T-helper 2 cell treated with Interferon-gamma antibody and Interleukin-4, amounts not matched to agents 5 μg/mL and 100 μg/mL, for 36 hours (primary cell): ENCODE data around the gene MPPED2.

Source experiments
- DNase-seq: peaks from one replicate; pipeline ENCODE4 v3.0.0; 2021; ENCODE audit warnings: low spot score
- H3K27ac Mint-ChIP-seq: one replicate; pipeline ENCODE4 v1.8.0; 2021; ENCODE audit warnings: mild to moderate bottlenecking, mixed read lengths
- H3K27me3 Mint-ChIP-seq: one replicate; pipeline ENCODE4 v1.8.0; 2021; ENCODE audit warnings: low read depth, mixed read lengths
- H3K36me3 Mint-ChIP-seq: one replicate; pipeline ENCODE4 v1.8.0; 2021; ENCODE audit warnings: low read depth, mixed read lengths
- H3K4me1 Mint-ChIP-seq: one replicate; pipeline ENCODE4 v1.8.0; 2021; ENCODE audit warnings: low read depth, mixed read lengths
- H3K4me3 Mint-ChIP-seq: one replicate; pipeline ENCODE4 v1.8.0; 2022; ENCODE audit warnings: mild to moderate bottlenecking, moderate library complexity, mixed read lengths
- H3K9me3 Mint-ChIP-seq: one replicate; pipeline ENCODE4 v1.8.0; 2021; ENCODE audit warnings: mixed read lengths

MPPED2 gene

DNA sequence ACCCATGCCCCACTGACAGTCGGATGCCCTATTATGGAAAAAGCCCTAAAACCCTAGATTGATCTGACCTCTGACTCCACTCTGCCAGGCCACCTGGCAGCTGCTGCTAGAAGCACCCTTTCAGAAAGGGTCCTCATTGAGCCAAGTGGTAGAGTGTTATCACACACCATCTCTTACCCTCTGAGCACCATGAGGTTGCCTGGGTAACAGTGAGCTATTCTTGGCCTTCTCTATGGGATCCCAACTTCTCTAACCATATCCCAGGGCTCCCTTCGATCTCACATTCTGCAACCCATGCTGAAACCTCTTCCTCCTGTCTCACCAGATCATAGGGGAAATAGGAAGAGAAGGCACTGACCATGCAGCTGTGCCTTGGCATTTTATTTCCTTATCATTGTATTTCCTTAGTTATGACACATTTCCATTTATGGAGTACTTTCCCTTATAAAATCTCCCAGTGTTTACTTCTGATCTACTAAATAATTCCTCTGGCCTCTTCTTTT is 52.7 kb downstream of the MPPED2 start:
- no peak for DNase-seq
- no peaks in the 10 kb centered on the region for H3K27me3 Mint-ChIP-seq
- H3K36me3 Mint-ChIP-seq: no peaks in the 10 kb centered on the region
- no peak overlapping the region for H3K4me3 Mint-ChIP-seq
- H3K4me1 Mint-ChIP-seq: no peaks in the 10 kb centered on the region
- no peak overlapping the region for H3K27ac Mint-ChIP-seq
- no peaks in the 10 kb centered on the region for H3K9me3 Mint-ChIP-seq

DNA sequence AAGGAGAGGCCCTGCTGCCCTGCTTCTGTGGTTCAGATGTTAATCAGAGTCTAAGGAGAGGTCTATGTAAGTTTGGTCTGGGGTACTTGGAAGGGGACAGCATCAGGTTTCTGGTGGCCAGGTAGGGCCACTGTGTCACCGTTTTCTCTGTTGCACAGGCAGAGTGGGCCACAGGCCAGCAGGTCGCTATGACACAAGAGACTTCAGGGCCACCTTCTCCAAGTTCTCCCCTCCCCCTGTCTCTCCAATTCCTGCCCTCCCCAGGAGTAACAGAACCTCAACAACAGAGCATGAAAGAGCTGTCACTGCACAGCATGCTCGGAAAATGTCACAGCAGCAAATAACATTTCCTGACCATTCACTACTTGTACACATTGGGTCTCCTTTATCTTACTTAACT is 58.6 kb downstream of the MPPED2 start:
- H3K4me1 Mint-ChIP-seq: no peaks in the 10 kb centered on the region
- no peak overlapping the region for H3K27ac Mint-ChIP-seq
- H3K9me3 Mint-ChIP-seq: no peaks in the 10 kb centered on the region
- H3K36me3 Mint-ChIP-seq: no peaks in the 10 kb centered on the region
- DNase-seq: no peak
- no peak overlapping the region for H3K4me3 Mint-ChIP-seq
- peaks cover 3% of the 10 kb centered on the region for H3K27me3 Mint-ChIP-seq

DNA sequence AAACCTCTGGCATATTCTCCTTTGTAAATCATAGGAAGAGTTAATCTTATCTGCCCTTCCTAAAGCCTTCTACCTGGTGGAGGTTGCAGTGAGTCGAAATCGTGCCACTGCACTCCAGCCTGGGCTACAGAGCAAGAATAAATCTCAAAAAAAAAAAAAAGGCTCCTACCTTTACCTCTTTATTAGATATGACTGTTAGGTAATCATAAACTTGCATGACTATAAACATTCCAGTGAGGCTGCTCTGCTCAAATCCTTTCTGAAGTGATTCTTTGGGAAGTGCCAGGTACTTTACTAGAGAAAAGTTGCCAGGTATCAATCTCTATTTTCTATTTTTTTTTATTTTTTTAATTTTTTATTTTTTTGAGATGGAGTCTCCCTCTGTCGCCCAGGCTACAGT is 59.6 kb downstream of the MPPED2 start:
- no peak for DNase-seq
- H3K36me3 Mint-ChIP-seq: no peaks in the 10 kb centered on the region
- H3K27ac Mint-ChIP-seq: no peak overlapping the region
- H3K27me3 Mint-ChIP-seq: peaks cover 4% of the 10 kb centered on the region
- H3K9me3 Mint-ChIP-seq: no peaks in the 10 kb centered on the region
- H3K4me1 Mint-ChIP-seq: no peaks in the 10 kb centered on the region
- no peak overlapping the region for H3K4me3 Mint-ChIP-seq

DNA sequence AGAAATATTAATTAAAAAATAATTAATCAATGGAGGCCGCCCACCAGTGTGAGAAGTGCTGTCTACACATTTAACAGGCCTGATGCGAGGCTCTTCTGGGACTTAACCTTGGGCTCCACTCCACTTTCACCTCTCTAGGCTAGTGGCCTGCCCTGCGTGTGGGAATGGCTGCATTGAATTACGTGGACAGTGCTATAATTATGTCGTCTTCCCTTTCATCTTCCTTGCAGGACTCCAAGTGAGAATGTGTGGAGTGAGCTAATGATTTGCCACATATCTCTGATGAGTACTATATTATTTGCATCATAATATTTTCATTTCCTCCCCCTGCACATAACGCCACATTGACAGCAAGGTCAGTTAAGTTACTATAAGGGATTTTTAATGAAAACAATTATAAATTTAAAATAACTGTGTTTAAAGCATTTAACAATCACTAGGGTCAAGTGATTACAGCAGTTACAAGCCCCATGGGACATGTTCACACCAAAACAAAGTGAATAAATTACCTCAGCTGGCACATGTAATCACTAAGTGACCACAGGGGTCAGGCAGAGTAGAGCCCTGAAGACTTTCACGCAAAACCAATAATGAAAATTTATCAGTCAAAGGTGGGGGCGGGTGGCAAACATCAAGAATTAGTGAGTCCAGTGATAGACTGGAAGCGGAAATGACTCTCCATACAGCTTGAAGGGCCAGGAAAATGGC is 63.5 kb downstream of the MPPED2 start:
- no peaks in the 10 kb centered on the region for H3K4me1 Mint-ChIP-seq
- no peaks in the 10 kb centered on the region for H3K36me3 Mint-ChIP-seq
- DNase-seq: no peak
- no peaks in the 10 kb centered on the region for H3K9me3 Mint-ChIP-seq
- no peak overlapping the region for H3K4me3 Mint-ChIP-seq
- no peak overlapping the region for H3K27ac Mint-ChIP-seq
- H3K27me3 Mint-ChIP-seq: peaks cover 5% of the 10 kb centered on the region

DNA sequence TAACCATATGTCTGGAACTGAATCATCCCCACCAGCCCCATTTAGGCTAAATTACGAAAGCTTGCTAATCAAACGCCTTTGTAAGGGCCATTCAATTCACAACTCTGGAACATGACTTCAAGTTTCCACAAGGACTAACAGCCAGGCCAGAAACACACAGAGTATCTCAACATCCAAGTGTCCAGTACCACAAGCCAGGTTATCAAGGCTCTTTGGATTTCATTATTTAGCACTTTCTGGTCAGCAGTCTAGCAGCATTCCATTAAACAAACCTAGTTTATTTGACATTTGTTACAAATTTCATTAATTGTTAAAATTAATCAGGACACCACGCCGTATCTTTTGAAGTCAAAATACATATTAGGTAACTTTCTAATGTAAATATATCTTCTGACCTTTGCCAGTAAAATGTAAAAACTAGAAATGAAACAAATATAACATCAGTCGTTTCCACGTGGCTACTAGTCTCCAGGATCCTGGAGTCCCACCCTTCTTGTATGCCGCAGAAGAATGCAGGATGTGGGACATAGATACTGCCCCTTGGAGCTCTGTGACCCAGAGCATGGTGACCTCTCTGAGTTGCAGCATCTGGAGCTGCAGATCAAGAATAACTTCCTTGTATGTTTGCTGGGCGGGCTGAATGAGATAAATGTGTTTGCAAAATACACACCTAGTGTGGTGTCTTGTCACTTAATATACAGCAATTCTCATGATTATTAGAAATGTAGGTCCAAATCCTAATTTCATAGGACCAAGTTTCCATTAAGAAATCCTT is 64.7 kb downstream of the MPPED2 start:
- no peak overlapping the region for H3K4me3 Mint-ChIP-seq
- no peaks in the 10 kb centered on the region for H3K4me1 Mint-ChIP-seq
- no peak for DNase-seq
- H3K9me3 Mint-ChIP-seq: no peaks in the 10 kb centered on the region
- H3K27ac Mint-ChIP-seq: no peak overlapping the region
- no peaks in the 10 kb centered on the region for H3K36me3 Mint-ChIP-seq
- H3K27me3 Mint-ChIP-seq: peaks cover 5% of the 10 kb centered on the region

DNA sequence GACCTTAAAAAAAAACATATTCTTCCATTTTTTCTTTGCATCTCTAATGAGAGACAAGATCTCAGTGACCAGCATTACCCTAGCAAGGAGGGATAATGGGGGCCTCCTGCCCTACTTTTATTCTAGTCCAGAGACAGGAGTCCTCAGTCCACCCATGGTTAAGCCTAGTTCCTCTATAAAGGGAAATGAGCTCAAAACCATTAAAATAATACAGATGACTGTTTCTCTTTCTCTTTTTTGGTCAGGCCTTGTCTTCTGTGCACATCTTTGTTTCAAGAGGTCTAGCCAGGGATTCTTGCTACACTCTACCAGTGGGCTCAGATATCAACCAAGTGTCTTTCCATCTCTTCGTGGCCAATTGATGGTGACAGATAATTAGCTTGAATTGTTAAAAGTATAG is 73.1 kb downstream of the MPPED2 start:
- Mint-ChIP-seq H3K4me1 (peaks cover 5% of the 10 kb centered on the region), H3K4me3 (no peak overlapping the region), H3K27ac (no peak overlapping the region), H3K27me3 (peaks cover 3% of the 10 kb centered on the region), H3K36me3 (no peaks in the 10 kb centered on the region), H3K9me3 (no peaks in the 10 kb centered on the region)
- DNase-seq: no peak

DNA sequence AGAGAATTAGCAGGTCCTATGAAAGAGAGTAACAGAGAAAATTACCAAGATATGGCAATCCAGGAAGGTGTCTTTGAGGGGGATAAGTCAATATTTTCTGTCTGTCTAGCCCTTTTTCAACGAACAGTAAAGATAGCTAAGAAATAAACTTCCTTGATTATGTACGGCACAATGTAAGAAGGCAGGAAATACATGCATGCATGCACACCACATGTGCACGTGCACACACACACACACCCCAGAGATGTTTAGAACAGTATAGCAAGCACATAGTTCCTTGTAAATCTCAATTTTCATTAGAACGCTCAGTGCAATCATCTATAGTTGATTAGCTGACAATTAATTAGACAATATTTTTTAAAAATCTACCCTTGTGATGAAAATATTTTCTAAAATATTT is 74.7 kb downstream of the MPPED2 start:
- Mint-ChIP-seq H3K4me3 (no peak overlapping the region), H3K36me3 (no peaks in the 10 kb centered on the region), H3K9me3 (no peaks in the 10 kb centered on the region), H3K27ac (no peak overlapping the region), H3K27me3 (peaks cover 3% of the 10 kb centered on the region), H3K4me1 (peaks cover 5% of the 10 kb centered on the region)
- no peak for DNase-seq

DNA sequence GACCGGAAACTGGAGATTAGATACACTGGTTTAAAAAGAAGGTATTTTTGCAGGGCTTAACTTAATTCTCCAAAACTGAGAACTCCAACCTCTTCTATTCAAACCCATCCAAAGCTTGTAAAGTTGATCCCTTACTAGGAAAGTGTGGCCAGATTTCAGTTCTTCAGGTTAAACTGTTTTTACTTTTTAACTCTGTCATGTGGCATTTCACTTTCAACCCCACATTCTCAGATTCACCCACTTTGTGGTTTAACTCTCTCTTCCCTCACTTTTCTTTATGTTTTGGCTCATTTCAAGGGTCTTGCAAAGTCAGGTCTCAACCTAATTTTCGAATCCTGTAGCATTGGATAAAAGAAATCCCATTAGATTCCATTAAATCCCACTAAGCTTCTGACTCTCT is 75.4 kb downstream of the MPPED2 start:
- no peak for DNase-seq
- Mint-ChIP-seq H3K4me3 (no peak overlapping the region), H3K4me1 (peaks cover 5% of the 10 kb centered on the region), H3K27ac (no peak overlapping the region), H3K27me3 (peaks cover 3% of the 10 kb centered on the region), H3K36me3 (no peaks in the 10 kb centered on the region), H3K9me3 (no peaks in the 10 kb centered on the region)

DNA sequence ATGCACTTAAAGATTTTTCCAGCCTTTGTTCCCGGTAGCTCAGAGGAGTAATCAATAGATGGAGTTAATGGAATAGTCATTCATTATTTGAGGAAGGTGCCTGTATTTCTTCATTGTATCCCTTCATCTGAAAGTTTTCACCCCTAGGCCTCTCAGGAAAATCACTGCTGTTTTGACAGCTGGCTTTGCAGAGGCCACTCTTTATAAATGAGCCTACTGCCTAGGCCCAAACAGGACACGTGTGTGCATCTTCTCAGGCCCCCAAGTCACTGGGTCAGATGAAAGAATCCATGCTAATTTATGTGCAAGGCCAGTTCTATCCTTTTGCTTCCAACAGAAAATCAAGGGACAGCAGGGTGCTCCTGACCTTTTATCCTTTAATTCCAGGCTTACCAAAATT is 76.8 kb downstream of the MPPED2 start:
- H3K9me3 Mint-ChIP-seq: no peaks in the 10 kb centered on the region

DNA sequence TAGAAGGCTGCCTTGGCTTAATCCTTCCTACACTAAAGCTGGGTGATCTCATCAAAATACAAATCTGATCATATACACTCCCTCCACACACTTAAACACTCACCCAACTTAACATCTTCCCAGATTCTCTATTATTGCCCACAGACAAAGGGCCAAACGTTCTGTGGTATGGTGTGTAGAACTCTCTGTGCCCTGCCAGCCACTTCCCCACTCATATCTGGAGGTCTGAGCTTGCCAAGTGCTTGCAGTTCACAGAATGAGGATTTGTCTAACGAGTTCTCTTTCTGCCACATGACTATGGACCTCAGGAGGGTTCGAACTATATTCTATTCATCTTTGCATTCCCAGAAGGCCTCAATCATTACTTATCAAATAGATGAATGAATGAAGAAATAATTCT is 77.6 kb downstream of the MPPED2 start:
- no peak for DNase-seq
- H3K27ac Mint-ChIP-seq: no peak overlapping the region

More for the DNA sequence above, 76.8 kb downstream of the MPPED2 start:
- peaks cover 3% of the 10 kb centered on the region for H3K27me3 Mint-ChIP-seq
- no peak overlapping the region for H3K4me3 Mint-ChIP-seq
- H3K27ac Mint-ChIP-seq: no peak overlapping the region
- peaks cover 5% of the 10 kb centered on the region for H3K4me1 Mint-ChIP-seq
- no peaks in the 10 kb centered on the region for H3K36me3 Mint-ChIP-seq
- DNase-seq: no peak

DNA sequence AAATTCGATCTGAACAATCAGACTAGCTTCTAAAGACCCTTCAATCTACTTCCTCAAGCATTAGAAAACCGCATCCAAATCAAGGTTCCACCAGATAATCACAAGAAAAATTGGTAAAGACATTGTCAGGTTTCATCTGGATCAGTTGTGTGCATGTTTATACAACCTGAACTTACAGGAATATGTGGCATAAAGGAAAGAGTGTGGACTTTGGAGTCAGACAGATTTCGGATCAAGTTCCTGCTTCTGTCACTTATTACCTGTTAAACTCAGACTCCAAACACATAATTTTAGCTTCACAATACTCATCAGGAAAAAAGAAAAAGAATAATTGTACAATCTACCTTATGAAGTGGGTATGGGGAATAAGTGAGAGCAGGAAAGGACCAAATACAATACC is 80.5 kb downstream of the MPPED2 start:
- no peaks in the 10 kb centered on the region for H3K36me3 Mint-ChIP-seq
- no peaks in the 10 kb centered on the region for H3K27me3 Mint-ChIP-seq
- no peak overlapping the region for H3K27ac Mint-ChIP-seq
- no peaks in the 10 kb centered on the region for H3K4me1 Mint-ChIP-seq
- no peaks in the 10 kb centered on the region for H3K9me3 Mint-ChIP-seq
- no peak for DNase-seq
- H3K4me3 Mint-ChIP-seq: no peak overlapping the region

More for the DNA sequence above, 77.6 kb downstream of the MPPED2 start:
- no peaks in the 10 kb centered on the region for H3K36me3 Mint-ChIP-seq
- H3K9me3 Mint-ChIP-seq: no peaks in the 10 kb centered on the region
- peaks cover 2% of the 10 kb centered on the region for H3K27me3 Mint-ChIP-seq
- H3K4me1 Mint-ChIP-seq: peaks cover 5% of the 10 kb centered on the region
- H3K4me3 Mint-ChIP-seq: no peak overlapping the region

DNA sequence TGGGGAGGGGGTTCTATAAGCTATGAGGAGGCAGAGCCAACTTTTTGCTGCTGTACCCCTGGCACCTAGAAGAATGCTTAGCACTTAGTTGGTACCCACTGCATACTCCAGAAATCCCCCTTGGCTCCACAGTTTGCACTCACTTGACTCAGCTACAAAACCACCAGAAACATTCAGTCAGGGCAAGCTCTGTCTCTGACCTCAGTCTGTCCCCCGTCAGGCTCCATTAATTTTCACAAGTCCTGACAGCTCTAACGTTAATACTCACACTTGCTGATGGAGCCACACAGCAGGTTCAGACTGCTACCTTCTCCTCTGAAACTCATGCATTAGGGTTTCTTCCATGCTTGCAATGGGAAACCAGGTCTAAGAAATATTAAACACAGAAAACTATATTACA is 81.7 kb downstream of the MPPED2 start:
- H3K9me3 Mint-ChIP-seq: no peaks in the 10 kb centered on the region
- H3K4me3 Mint-ChIP-seq: no peak overlapping the region
- no peaks in the 10 kb centered on the region for H3K36me3 Mint-ChIP-seq
- no peak for DNase-seq
- no peaks in the 10 kb centered on the region for H3K27me3 Mint-ChIP-seq
- no peak overlapping the region for H3K27ac Mint-ChIP-seq
- H3K4me1 Mint-ChIP-seq: no peaks in the 10 kb centered on the region

DNA sequence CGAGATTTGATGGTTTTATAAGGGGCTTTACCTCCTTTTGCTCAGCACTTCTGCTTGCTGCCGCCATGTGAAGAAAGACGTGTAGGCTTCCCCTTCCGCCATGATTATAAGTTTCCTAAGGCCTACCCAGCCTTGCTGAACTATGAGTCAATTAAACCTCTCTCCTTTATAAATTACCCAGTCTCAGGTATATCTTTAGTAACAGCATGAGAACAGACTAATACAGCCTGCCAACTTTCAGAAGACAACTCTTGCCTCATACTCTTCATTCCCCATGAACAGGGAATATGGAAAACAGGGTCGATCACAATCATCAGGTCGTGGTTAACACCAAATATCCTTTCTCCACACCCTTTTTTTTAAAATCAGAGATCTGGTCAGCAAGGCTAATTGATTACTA is 83.0 kb downstream of the MPPED2 start:
- Mint-ChIP-seq H3K4me1 (no peaks in the 10 kb centered on the region), H3K9me3 (no peaks in the 10 kb centered on the region), H3K36me3 (no peaks in the 10 kb centered on the region), H3K27ac (no peak overlapping the region), H3K27me3 (no peaks in the 10 kb centered on the region), H3K4me3 (no peak overlapping the region)
- no peak for DNase-seq

DNA sequence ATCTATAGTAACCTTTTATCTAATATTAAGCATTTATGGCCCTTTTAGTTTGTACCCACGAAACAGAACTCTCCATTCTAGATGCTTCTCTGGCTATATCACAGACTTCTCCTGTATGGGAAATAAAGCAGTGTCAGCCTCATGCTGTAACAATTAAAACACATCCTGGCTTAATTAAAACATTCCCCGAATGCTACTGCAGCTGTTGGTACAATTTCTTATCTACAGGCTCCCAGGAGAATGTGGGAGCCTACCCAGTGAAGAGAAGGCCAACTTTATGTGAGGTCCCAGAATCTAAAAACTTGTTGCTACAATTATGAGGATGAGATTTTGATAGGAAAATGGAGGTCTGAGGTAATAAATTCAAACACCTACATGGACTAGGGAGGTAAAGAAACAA is 83.8 kb downstream of the MPPED2 start:
- H3K4me3 Mint-ChIP-seq: no peak overlapping the region
- H3K4me1 Mint-ChIP-seq: no peaks in the 10 kb centered on the region
- H3K9me3 Mint-ChIP-seq: no peaks in the 10 kb centered on the region
- H3K27ac Mint-ChIP-seq: no peak overlapping the region
- H3K27me3 Mint-ChIP-seq: no peaks in the 10 kb centered on the region
- H3K36me3 Mint-ChIP-seq: no peaks in the 10 kb centered on the region
- DNase-seq: no peak
